DLD1 (cell line): ENCODE results near the gene LTBP2.

Experiments used
- in situ Hi-C: cut with HindIII; loops from 2 replicates; pipeline ENCODE4 v1.10.0; 2017; ENCODE audit warnings: low sequenced_read_pairs

The LTBP2 gene

DNA sequence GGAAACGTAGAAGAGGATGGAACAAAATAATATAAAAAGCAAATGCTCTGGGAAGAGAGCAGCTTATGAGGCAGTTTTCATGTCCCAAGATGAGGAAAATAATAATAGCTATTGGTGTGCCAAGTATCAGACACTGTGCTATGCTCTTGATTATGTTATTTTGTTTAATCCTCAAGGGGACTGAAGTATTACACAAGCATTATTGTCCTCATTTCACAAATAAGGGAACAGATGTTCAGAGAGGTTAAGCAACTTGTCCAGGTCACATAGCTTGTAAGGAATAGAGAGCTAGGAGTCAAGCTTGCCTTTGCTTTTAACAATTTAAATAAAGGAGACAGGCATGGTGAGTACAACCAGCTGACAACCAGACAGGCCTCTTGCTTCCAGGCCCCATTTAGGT is 26.9 kb upstream of the LTBP2 start:
- in situ Hi-C loops: no loop called here

GRCh38 chr14:74638066-74638465 is 26.0 kb upstream of the LTBP2 start:
- in situ Hi-C loops: no loop called here

- in situ Hi-C loops: no loop called here
Measured at GRCh38 chr14:74637178-74637550, 25.1 kb upstream of the LTBP2 start.

DNA sequence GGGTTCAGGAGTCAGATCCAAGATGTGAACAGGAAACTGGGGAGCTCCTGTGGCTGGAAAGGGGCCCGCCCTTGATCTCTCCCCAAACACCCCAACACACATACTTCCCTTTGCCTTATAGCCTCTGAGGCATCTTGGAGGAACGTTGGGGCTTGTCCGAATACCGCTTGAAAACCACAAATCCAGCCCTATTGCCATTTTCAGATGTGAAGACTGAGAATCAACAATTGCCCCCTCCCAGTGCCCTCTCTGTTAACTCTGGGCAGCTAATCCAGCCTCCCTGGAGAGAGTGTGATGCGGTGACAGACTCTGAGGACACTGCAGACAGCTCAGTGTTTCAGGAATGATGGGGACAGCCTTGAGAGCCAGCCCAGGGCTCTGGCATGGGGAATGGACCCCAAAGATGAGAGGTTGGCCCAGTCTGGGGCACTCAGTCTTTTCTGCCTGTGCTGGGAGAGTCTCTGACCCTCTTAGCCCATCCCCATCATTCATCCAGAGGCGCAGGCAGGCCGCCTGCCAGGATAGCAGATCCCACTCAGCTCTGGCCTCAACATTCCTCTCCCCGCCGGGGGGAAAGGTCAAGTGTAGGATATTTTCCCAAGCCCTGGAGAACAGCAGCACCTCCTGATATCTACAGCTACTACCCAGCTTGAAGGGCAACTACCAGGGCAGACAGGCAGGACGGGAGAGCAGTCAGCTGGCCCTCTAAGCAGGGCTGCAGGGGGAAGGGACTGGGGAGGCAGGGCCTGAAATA is 24.6 kb upstream of the LTBP2 start:
- in situ Hi-C loops: no loop called here

GRCh38 chr14:74635847-74636246 is 23.8 kb upstream of the LTBP2 start:
- in situ Hi-C loops: no loop called here

- in situ Hi-C loops: no loop called here
Measured at GRCh38 chr14:74634964-74635363, 22.9 kb upstream of the LTBP2 start.

GRCh38 chr14:74634481-74634880 is 22.4 kb upstream of the LTBP2 start:
- in situ Hi-C loops: no loop called here

DNA sequence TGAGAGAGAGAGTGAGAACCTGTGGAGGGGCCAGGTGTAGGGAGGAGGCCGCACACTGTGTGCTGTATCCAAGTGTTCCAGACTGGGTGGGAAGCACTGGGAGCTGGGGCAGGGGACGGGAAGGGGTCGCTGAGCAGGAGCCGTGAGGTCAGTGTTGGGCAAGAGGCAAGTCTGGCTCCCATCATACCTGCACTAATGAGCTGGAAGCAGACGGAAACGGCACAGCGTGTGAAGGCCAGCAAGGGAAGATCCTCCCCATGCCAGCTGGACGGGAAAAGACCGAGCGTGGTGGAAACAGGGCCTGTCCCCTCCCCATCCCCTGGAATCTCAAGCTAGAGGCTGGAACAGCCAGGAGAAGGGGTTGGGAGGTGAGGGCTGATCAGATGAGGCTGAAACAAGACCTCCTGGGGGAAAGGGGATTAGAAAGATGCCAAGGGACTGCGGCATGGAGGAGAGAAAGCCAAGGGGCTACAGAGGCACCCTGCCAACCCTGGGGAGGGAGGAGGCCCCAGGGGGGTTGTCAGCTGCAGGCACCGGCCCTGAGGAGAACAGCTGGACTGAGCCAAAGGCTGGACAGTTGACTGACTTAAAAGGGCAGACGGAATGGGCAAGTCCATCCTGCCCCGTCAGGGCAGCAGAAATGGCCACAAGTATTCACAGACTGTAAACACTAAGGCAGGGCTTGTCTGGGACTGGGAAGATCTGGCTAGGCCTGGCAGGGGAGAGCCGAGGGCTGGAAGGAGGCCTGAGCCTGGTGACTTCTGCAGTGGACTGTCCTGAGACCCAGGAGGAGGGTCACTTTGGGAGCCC is 19.0 kb upstream of the LTBP2 start:
- in situ Hi-C loops: no loop called here

DNA sequence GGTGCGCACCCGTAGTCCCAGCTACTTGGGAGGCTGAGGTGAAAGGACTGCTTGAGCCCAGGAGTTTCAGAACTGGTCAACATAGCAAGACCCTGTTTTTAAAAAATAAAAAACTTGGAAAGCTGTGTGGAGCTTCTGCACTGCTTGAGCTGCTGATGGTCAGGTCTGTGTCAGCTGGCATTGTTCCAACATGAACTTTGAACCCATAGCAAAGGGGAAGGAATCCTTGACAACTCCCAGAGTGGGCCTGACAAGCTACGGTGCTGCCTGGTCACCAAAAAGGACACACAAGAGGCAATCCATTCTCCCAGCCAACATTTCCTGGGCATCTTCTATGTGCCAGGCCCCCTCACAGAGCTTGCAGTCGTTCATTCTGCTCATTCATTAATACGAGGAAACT is 16.4 kb upstream of the LTBP2 start:
- in situ Hi-C loops: no loop called here

GRCh38 chr14:74627076-74627475 is 15.0 kb upstream of the LTBP2 start:
- in situ Hi-C loops: no loop called here

DNA sequence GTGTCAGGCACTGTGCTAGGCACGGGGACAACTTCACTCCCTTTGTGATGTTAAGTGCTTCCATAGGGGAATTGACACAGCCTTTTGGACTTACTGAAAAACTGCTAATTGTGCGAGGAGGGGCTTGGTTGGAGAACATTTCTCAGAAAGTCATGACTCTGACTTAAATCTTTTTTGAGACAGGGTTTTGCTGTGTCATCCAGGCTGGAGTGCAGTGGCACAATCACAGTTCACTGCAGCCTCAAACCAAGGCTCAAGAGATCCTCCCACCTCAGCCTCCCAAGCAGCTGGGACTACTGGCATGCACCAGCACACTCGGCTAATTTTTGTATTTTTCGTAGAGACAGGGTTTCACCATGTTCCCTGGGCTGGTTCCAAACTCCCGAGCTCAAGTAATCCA is 10.2 kb upstream of the LTBP2 start:
- in situ Hi-C loops: no loop called here

DNA sequence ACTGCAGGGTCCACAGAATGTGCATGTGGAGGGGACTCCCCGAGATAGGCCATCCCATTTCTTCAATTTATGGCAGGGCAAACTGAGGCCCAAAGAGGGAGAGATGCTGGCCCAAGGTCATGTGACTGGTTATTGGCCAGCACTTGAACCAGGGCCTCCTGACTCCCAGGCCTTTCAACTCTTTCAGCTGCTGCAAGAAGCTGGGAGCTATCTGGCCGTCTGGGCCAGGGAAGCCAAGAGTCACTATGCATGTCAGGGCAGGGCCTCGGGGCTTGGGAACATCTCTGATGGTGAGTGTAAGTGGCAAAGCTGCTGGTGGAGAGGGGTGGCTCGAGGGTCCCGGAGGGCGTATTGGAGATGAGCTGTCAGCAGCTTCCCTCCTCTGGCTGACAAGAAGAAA is 9.5 kb upstream of the LTBP2 start:
- in situ Hi-C loops: no loop called here

DNA sequence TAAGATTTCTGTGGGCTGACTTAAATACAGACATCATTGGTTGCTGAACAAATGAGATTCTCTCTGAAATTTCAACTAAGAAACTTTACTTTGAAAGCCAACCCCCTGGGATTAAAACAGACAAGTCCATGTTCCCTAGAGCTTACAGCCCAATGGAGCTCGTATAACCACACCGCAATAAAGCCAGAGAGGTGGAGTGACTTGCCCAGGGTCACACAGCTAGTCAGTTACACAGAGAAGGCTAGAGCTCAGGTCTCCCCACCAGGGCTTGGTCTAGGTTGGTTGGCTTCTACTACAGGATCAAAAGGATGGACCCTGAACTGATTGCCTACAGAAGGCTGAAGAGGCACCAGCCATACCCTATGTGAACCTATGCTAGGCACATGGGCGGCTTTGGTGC is 8.9 kb upstream of the LTBP2 start:
- in situ Hi-C loops: no loop called here

- in situ Hi-C loops: no loop called here
Measured at GRCh38 chr14:74620497-74620921, 8.5 kb upstream of the LTBP2 start.

DNA sequence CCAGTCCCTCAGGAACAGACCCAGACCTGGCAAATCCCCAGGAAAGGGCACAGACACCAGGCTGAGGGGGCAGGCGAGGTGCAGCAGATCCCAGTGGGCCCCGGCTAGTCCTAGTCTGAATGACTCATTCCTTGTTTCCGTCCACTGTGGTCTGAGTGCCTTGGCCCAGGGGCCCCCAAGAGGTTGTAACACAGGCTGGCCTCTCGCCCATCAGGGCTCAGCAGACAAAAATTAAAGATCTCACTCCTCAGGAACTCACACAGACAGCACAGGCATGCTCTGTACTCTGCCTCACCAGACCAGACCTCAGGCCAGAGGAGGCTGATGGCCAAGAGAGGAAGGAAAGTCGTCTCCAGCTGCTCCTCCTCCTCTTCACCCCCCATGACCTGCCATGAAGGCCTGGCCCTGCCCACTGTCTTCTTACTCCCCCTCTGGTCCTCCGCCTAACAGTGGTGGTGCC is 7.7 kb upstream of the LTBP2 start:
- in situ Hi-C loops: no loop called here

- in situ Hi-C loops: no loop called here
Measured at GRCh38 chr14:74618078-74618952, 6.3 kb upstream of the LTBP2 start.

DNA sequence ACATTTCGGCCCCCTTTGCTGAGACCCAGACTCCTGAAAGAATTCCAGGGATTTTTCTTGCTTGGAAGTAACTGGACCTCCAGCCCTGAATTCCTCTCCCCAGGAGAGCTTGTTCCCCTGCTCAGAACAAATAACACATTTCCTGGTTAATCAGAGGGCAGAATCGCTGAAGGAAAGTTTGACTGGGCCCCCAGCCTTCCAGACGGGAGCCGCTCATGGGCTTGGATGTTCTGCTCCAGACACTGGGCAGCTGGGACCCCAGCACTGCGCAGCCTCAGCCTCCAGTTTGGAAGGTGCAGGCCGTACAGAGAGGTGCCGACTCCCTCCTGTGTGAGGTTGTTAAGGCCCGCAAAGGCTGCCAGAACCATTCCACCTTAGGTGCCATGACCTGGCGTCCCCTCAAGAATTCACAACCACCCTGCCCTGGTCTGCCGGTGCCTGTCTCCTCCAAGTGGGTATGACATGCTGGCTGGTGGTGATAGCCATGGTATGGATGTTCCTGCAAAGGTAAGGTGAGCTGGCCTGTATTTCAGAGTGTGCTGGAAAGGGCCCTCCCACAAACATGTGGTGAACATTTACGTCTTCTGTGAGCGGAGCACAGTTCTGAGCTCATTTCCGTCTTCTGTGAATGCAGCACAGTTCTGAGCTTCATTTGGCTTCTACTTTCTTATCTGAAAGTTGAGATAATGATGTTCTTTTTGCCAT is 5.1 kb upstream of the LTBP2 start:
- in situ Hi-C loops: no loop called here

DNA sequence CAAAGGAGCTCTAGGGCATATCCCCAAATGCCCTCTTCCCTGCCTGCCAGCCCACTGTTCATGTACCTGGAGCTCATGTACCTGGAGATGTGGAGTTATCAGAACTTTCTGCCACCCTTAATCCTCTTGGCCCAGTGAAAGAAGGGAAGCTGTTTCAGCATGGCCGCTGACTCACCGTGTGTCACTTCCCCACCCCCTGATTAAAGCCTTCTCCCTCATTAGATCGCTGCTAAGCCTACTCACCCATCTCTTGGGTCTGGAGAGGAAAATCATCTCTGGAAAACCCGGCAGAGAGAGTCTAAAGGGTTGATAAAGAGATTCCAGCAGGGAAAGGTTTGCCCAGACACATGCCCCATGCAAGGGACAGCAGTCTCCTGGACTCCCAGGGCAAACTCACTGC is 4.5 kb upstream of the LTBP2 start:
- in situ Hi-C loops: no loop called here

DNA sequence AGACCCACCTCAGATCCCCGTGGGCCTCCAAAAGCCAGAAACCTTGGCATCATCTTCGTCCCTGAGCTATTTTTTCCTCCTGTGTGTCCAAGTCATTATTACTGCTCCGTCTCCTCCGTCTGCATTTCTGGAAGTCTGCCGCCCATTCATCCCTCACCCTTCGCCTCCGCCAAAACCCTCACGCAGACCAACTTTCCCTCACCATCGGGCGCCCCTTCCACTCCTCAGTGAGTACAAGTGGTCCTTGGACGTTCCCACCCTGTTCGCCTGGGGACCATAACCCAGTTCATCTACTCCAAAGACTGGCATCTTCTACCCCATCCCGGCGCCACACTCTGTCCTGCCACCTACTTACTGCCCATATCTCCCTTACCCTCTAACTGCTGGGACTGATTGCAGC is 3.7 kb upstream of the LTBP2 start:
- in situ Hi-C loops: no loop called here
